T-helper 2 cell (primary cell): ENCODE results near the gene RTEL1.
"Not testable (repeated sequence)": the region's sequence is repeated elsewhere in the genome, so short reads cannot be mapped to it uniquely, and the experiment has no call there.

Experiments
- DNase-seq, 5 experiments: peaks; one replicate each; pipeline versions ENCODE4 v3.0.0 to v3.0.0-alpha.2; 2012 to 2022

Gene RTEL1

DNA sequence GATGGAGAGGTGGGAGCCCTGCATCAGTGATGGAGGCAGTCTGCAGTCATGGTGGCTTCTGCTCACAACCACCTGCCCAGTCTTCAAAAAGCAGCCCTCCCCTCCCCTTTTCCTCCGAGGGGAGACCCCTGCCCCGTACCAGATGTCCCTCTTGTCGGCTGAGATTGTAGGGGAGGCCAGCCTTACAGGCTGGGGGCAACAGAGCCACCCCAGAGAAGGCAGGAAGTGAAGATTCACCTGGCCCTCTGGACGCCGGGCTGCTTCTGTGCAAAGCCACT lies 42.9 kb downstream of the RTEL1 start:
- DNase-seq = no peak

- DNase-seq = peak in 1 of 5 experiments; percentile 28
Measured at GRCh38 chr20:63701329-63702035, 43.4 kb downstream of the RTEL1 start.

DNA sequence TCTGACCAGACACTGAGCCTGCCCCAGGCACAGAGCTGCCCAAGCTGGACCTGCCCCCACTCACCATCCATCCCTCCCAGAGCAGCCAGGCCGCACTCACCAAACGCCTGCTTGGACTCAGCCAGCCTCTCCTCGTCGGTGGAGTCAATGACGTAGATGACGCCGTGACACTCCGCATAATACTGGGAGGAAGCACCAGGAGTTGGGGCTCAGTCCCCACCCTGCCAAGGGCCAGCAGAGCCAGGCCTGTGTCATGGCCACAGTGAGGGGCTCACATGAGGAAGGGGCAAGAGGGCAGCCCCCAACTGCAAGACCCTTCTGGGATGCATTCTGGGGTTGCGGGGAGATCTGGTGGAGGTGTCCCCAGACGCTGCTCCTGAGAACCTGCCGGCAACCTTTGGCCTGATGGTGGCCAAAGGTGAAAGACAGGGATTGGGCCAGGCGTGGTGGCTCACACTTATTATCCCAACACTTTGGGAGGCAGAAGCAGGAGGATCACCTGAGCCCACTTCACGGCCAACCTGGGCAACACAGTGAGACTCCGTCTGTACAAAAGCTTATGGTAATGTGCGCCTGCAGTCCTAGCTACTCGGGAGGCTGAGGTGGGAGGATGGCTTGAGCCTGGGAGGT lies 44.0 kb downstream of the RTEL1 start:
- DNase-seq = no peak

- DNase-seq = no peak
Measured at GRCh38 chr20:63702751-63703470, 44.8 kb downstream of the RTEL1 start.

- no peak for DNase-seq
Measured at GRCh38 chr20:63703471-63703975, 45.4 kb downstream of the RTEL1 start.

DNA sequence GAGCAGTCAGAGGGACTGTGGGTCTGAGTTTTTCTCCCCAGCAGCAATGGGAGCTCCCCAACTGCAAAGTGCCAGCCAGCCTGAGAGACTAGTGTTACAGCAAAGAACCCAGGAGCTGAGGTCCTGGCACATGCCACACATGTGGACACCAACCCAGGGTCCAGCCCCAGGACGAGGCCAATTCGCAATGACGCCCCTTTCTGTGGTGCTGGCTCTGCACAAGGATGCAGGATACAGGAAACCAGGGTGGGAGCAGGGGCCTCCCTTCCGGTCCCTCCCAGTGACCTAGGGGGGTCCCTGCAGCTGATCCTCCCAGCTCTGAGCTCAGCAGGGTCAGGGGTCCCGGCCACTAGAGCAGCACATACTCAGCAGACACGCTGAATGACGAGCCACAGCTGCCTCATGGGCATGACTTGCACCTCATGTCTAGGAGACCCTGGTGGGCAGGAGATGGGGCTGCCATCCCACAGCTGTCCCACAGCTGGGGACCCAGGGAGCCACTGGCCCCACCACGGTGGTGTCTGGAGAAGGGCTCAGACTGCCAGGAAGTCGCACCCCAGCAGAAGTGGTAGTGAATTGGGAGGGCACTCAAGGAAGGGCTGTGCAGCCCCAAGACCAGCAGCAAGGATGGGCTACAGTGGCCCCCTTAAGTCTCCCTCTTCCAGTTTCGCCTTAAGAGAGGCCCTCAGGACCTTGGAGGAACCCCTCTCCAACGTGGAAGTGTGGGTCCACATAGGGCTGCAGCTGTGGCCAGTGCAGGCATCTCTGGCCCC lies 46.0 kb downstream of the RTEL1 start:
- DNase-seq = no peak

GRCh38 chr20:63704749-63705117 lies 46.6 kb downstream of the RTEL1 start:
- no peak for DNase-seq

- DNase-seq = no peak
Measured at GRCh38 chr20:63705232-63706026, 47.3 kb downstream of the RTEL1 start.

DNA sequence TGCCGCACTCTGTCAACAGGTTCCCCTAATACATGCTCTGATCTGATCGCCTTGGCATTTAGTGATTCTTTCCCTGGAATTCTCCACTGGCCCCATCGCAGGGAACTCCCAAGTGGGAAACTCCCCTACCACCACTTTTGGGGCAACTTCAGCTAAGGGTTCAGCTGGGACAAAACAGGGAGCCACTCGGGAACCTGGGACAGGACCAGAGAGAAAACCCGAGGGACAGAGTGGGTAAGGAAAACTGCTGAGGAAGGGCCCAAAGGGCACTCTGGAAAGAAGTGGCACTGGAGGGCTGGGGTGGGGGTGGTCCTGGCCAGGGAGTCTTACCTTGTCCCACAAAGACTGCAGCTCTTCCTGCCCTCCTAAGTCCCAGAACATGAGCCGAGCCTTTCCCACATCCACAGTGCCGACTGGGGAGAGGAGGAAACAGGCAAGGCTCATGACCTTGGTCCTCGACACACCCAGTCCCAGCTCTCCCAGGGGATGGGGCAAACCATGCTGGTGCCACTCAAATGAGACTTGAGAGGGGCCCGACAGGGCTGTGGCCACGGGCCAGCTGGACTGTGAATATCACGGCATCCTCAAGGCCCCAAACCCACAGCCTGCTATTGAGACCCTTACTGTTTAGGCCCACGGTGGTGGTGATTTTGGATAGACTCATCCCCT lies 48.0 kb downstream of the RTEL1 start:
- DNase-seq = no peak

DNA sequence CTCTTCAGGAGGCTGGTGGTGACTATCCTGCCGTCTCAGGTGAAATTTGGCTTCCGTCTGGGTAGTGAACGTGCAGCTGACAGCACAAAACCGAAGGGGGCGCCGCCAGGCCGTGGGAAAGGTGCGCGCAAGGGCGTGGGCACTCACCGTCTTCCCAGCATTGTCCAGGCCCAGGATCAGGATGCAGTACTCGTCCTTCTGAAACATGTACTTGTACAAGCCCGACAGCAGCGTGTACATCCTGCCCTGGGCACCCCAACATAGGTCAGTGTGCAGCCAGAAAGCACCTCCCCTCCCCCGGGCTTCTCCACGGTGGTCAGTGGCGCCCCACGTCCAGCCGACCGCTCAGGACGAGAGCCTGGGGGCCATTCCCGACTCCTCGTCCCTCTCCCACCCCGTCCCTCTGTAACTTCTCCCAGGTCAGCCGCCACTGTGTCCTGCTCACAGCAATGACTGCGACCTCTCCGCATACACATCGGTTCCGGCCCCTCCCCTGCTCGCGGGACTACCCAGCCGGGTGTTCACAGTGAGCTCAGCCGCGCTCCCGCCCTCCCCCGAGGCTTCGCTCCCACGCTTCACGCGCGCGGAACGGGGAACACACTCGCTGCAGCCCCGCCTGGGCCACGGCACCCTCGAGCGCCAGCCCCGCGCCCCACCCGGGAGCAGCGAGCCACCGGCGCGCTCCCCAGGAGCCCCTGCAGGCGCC lies 48.9 kb downstream of the RTEL1 start:
- peak; percentile 26 to 78 (median 47) for DNase-seq

GRCh38 chr20:63707558-63708300 lies 49.6 kb downstream of the RTEL1 start, which contains the start of the genes ARFRP1 and ZGPAT:
ARFRP1 (minus strand) TSS chr20:63707976; CDS start chr20:63707091, 885 bp downstream.
ZGPAT (plus strand) TSS chr20:63708039; CDS start chr20:63708581, 542 bp downstream.
- DNase-seq = peak; percentile 74 to 94 (median 81)

DNA sequence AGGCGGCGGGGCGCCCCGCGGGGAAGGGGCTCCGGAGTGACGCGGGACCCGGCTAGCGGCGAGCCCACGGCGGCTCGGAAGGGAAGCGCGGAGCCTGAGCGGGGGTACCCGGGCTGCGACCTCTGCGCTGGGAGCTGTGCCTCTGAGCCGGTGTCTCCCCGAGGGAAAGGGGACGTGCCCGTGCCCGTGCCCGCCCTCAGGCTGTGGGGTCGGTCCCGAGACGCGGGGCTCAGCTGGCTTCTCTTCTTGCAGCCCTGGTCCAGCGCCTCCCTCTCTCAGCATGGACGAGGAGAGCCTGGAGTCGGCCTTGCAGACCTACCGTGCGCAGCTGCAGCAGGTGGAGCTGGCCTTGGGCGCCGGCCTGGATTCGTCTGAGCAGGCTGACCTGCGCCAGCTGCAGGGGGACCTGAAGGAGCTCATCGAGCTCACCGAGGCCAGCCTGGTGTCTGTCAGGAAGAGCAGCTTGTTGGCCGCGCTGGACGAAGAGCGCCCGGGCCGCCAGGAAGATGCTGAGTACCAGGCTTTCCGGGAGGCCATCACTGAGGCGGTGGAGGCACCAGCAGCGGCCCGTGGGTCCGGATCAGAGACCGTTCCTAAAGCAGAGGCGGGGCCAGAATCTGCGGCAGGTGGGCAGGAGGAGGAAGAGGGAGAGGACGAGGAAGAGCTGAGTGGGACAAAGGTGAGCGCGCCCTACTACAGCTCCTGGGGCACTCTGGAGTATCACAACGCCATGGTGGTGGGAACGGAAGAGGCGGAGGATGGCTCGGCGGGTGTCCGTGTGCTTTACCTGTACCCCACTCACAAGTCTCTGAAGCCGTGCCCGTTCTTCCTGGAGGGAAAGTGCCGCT lies 50.4 kb downstream of the RTEL1 start:
- DNase-seq = peak in 2 of 5 experiments; percentile 7 to 18

GRCh38 chr20:63709149-63709527 lies 51.0 kb downstream of the RTEL1 start:
- DNase-seq = no peak

DNA sequence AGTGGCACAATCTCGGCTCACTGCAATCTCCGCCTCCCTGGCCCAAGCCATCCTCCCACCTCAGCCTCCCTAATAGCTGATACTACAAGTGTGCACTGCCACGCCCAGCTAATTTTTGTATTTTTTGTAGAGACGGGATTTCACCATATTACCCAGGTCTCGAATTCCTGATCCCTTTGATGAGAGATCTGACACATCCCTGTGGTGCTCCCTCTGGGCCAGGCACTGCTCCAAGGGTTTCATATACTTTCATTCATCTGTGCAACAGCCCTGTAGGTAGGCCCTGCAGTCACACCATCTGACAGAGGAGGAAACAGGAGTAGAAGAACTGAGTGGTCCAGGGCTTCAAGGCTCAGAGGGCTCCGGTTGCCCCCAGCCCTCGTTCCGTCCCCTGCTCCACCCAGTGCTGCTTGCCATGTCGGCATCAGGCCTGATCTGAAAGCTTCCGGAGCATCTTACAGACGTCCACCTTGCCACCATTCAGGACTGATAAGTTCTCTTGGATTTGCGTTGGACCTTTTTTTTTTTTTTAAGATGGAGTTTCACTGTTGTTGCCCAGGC lies 53.1 kb downstream of the RTEL1 start:
- DNase-seq = no peak

DNA sequence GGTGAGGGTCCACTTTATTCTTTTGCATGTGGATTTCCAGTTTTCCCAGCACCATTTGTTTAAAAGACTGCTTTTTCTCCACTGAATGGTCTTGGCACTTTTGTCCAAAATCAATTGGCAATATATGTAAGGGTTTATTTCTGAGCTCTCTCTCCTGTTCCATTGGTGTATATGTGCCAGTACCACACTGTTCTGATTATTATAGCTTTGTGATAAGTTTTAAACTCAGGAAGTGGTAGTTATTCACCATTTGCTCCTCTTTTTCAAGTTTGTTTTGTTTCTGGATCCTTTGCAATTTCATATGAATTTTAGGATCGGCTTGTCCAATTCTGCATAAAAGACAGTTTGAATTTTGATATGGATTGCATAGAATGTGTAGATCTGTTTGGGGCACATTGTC lies 54.1 kb downstream of the RTEL1 start:
- DNase-seq = no peak

DNA sequence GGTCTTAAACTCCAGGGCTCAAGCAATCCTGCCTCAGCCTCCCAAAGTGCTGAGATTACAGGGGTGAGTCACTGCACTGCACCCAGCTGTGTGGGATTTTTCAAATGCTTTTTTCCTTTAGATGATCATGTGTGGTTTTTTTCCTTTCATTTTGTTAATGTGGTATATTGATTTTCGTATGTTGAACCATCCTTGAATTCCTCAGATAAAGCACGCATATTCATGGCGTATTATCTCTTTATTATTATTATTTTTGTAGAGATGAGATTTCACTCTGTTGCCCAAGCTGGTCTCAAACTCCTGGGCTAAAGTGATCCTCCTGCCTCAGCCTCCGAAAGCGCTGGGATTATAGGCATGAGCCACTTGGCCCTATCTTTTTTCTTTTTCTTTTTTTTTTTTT lies 56.7 kb downstream of the RTEL1 start:
- peak in 1 of 5 experiments; percentile 15 for DNase-seq

DNA sequence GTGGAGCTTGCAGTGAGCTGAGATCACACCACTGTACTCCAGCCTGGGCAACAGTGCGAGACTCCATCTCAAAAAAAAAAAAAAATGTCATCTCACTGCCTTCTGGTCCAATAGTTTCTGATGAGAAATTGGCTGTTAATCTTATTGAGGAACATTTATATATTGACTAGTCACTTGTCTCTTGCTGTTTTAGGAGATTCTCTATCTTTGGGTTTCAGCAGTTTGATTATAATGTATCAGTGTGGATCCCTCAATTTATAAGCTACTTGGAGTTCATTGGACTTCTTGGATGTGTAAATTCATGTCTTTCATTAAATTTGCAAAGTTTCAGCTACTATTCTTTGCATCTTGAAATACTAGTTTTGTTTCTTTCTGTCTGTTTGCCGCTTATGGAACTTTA lies 60.9 kb downstream of the RTEL1 start:
- DNase-seq = no peak

DNA sequence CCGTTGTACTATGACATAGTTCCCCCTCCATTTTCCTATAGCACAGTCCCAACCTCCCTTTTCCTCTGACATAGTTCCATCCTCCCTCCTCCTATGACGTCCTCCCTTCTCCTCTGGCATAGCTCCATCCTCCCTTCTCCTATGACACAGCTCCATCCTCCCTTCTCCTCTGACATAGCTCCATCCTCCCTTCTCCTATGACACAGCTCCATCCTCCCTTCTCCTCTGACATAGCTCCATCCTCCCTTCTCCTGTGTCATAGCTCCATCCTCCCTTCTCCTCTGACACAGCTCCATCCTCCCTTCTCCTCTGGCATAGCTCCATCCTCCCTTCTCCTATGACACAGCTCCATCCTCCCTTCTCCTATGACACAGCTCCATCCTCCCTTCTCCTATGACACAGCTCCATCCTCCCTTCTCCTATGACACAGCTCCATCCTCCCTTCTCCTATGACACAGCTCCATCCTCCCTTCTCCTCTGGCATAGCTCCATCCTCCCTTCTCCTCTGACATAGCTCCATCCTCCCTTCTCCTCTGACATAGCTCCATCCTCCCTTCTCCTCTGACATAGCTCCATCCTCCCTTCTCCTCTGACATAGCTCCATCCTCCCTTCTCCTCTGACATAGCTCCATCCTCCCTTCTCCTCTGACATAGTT lies 65.0 kb downstream of the RTEL1 start:
- not testable (repeated sequence) for DNase-seq
